Measurements from ENCODE around the gene CFLAR. TPM values are rescaled to one million over a fixed set of nuclear protein-coding genes. Genes with fewer than 3 reads are reported as not detected.

CFLAR gene
- total RNA-seq, 1 donor from 2014 or later = 103 TPM

DNA sequence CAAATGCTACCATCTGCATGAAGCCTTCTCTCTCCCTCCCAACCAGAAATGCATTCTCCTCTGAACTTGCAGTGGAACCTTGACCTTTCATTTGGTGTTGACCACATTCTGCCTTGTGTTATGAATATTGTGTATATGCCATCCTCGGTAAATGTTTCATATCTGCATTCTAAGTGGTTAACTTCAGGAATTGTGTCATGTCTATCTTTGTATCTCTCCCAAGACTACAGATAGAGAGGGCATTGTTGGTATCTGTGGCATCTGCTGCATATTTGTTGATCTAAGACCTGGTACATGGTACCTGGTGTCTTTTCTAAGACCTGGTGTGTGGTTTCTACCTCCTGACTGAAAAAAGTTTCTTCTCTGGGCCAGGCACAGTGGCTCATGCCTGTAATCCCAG is 101.0 kb downstream of the CFLAR start:
- no peak overlapping the region for H3K4me3 ChIP-seq (ENCODE audit: low read depth, low read length)
- DNase-seq (ENCODE audit: low read depth) = no peak
- TF ChIP-seq, protein P1, sequence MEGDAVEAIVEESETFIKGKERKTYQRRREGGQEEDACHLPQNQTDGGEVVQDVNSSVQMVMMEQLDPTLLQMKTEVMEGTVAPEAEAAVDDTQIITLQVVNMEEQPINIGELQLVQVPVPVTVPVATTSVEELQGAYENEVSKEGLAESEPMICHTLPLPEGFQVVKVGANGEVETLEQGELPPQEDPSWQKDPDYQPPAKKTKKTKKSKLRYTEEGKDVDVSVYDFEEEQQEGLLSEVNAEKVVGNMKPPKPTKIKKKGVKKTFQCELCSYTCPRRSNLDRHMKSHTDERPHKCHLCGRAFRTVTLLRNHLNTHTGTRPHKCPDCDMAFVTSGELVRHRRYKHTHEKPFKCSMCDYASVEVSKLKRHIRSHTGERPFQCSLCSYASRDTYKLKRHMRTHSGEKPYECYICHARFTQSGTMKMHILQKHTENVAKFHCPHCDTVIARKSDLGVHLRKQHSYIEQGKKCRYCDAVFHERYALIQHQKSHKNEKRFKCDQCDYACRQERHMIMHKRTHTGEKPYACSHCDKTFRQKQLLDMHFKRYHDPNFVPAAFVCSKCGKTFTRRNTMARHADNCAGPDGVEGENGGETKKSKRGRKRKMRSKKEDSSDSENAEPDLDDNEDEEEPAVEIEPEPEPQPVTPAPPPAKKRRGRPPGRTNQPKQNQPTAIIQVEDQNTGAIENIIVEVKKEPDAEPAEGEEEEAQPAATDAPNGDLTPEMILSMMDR (conservative IDR thresholded peaks at IDR 0.05; ENCODE audit: low read depth, low read length) = no peak

DNA sequence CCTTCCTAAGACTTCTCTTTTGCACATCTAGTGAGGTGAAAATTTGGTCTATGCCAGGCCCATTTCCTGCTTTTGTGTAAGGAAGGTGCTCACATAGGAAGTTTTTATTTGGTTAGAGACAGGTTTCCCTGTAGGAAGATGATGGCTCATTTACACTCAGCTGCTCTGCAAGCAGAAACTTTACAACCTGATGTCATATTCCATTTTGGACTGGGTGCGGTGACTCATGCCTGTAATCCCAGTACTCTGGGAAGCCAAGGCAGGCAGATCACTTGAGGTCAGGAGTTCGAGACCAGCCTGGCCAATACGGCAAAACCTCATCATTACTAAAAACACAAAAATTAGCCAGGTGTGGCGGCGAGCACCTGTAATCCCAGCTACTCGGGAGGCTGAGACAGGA is 102.8 kb downstream of the CFLAR start:
- no peak for DNase-seq (ENCODE audit: low read depth)
- TF ChIP-seq, protein P1 (conservative IDR thresholded peaks at IDR 0.05; ENCODE audit: low read depth, low read length) = no peak
- no peak overlapping the region for H3K4me3 ChIP-seq (ENCODE audit: low read depth, low read length)

DNA sequence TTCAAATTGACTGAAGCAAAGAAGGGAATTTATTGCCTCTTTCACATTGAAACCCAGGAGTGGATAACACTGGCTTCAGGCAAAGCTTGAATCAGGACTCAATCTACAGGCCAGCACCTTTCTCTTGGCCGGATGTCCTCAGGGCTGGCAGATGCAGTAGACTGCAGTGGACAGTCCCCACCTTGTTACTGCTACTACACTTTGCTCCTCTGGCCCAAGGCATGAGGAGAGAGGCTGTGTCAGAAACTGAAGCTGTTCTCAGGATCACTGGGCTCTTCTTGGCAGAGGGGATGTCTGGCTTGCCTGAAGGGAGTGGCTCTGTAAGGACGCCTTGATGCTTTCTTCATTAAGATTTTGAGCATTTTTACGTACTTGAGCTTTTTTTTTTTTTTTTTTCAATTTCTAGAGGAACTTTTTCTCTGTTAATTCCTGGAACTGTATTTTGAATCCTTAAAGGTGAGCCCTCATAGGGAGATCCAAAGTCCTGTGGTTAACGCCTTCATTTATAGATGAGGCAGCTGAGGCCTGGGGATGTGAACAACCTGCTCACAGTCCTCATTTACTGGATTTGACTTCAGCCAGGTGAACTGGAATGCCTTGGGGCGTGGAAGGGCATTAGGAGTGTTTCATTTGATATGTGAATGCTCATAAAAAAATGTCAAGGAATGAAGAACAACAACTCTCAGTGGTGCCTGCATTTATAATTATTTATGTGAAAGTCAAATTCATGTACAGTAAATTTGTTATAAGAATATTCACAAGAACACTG is 103.5 kb downstream of the CFLAR start:
- H3K4me3 ChIP-seq (ENCODE audit: low read depth, low read length) = no peak overlapping the region
- no peak for DNase-seq (ENCODE audit: low read depth)
- TF ChIP-seq, protein P1 (conservative IDR thresholded peaks at IDR 0.05; ENCODE audit: low read depth, low read length) = no peak

DNA sequence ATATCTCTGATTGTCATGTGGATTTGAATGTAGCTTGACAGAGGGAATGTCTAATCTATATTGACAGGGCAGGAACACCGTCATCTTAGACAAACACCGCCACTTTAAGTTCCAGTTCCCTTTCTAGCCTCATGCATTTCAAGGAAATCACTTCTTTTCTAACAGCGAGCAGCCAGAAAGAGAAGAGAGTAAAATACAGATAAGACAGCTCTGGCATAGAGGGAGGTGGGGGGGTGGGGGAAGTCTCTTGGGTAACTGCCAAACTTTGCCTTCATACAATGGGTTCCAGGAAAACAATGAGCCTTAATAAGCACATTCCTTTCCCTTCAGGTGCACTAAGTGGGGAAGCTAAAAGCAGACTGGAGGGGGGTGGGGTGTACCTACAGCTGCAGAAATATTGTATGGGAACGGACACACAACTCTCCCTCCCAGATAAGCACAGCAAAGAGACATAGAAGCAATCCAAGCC is 104.2 kb downstream of the CFLAR start:
- no peak overlapping the region for H3K4me3 ChIP-seq (ENCODE audit: low read depth, low read length)
- TF ChIP-seq, protein P1 (conservative IDR thresholded peaks at IDR 0.05; ENCODE audit: low read depth, low read length) = no peak
- no peak for DNase-seq (ENCODE audit: low read depth)

DNA sequence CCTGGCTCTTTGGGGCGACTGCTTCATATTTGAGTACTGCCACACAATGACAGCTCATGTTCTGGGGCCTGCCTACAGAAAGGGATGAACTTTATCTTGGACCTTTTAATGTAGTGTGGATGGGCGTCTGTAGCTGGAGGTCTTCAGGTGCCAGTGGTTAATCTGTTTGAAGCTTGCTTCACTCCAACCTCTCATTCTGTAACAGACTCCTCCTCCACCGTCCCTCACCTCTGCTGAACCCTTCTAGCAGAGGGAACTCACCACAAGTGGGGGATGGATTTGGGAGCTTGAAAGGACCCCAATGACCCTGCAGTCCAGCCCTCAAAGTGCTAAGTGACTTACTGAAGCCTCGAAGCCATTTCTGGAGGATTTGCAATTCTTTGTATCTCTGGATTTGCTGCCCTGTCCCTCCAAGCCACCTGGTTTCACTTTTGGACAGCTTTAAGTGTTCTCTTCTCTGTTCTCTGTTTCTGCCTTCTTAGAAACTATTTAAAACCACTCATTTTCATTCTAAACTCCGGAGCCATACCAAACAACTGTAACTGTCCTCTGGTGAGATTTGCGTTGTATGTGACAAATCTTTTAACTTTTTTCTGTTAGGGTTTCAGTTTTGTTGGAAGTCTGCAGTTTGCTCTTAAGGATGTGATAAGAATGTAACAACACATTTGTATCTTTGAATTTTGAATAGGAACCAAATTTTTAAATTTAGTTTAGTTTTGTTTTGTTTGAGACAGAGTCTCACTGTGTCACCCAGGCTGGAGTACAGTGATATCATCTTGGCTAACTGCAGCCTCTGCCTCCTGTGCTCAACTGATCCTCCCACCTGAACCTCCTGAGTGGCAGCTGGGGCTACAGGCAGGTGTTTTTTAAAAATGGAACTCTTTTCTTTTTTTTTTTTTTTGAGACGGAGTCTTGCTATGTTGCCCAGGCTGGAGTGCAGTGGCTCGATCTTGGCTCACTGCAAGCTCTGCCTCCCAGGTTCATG is 107.4 kb downstream of the CFLAR start:
- H3K4me3 ChIP-seq (ENCODE audit: low read depth, low read length) = no peak overlapping the region
- TF ChIP-seq, protein P1 (conservative IDR thresholded peaks at IDR 0.05; ENCODE audit: low read depth, low read length) = no peak
- no peak for DNase-seq (ENCODE audit: low read depth)

Other genes starting within 250 kb of the CFLAR start
- 28.6 and 36.6 TPM in 2 replicates for gene PPIL3, start 227.1 kb upstream of the CFLAR start, total RNA-seq
- 36.4 and 59.3 TPM in 2 replicates for gene NIF3L1, start 226.8 kb upstream of the CFLAR start, total RNA-seq
- gene ORC2, start 152.5 kb upstream of the CFLAR start, total RNA-seq = 16.8 and 20.9 TPM in 2 replicates
- gene HYCC2, start 44.5 kb upstream of the CFLAR start, total RNA-seq = 2.1 and 4.1 TPM in 2 replicates
- gene NDUFB3, start 44.2 kb upstream of the CFLAR start, total RNA-seq = 85.2 and 138 TPM in 2 replicates
- gene CASP10, start 67.0 kb downstream of the CFLAR start, total RNA-seq = 1.1 and 3.8 TPM in 2 replicates
- 8.2 and 9.9 TPM in 2 replicates for gene CASP8, start 144.4 kb downstream of the CFLAR start, total RNA-seq
- gene FLACC1, start 241.2 kb downstream of the CFLAR start, total RNA-seq = 0.22 TPM in 1 of 2 replicates, not detected in the other